GM11168 (cell line): Measurements from ENCODE around the gene FAM90A26.
"Not testable (repeated sequence)": the region's sequence is repeated elsewhere in the genome, so short reads cannot be mapped to it uniquely, and the experiment has no call there.

Source experiments
- in situ Hi-C: fragments of 300-500 bp; cut with MboI; formaldehyde crosslinking; loops from one replicate; pipeline ENCODE4 v1.12.0; 2022; ENCODE audit warnings: low sequenced_read_pairs; ENCODE audit not compliant: unreplicated experiment

The FAM90A26 gene, protein sequence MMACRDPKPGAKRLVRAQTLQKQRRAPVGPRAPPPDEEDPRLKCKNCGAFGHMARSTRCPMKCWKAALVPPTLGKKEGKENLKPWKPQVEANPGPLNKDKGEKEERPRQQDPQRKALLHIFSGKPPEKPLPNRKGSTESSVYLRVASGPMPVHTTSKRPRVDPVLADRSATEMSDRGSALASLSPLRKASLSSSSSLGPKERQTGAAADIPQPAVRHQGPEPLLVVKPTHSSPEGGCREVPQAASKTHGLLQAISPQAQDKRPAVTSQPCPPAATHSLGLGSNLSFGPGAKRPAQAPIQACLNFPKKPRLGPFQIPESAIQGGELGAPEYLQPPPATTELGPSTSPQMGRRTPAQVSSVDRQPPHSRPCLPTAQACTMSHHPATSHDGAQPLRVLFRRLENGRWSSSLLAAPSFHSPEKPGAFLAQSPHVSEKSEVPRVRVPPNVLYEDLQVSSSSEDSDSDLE

GRCh38 chr4:9169791-9170459 lies at the start of gene FAM90A26:
TSS of gene FAM90A26 (plus strand) at chr4:9170409. CDS start at chr4:9173173, 2,764 bp downstream.
- in situ Hi-C loops, result not testable (repeated sequence)

DNA sequence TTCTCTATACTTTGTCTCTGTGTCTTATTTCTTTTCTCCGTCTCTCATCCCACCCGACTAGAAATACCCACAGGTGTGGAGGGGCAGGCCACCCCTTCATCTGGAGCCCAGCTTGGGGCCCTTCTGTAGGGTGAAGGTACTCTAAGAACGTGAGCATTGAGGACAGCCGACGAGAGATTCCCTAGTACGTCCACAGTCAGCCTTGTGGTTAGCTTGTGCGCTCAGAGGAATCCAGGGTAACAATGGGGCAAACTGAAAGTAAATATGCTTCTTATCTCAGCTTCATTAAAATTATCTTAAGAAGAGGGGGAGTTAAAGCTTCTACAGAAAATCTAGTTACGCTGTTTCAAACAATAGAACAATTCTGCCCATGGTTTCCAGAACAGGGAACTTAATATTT lies 47.5 kb upstream of the FAM90A26 start:
- in situ Hi-C loops, result not testable (repeated sequence)

DNA sequence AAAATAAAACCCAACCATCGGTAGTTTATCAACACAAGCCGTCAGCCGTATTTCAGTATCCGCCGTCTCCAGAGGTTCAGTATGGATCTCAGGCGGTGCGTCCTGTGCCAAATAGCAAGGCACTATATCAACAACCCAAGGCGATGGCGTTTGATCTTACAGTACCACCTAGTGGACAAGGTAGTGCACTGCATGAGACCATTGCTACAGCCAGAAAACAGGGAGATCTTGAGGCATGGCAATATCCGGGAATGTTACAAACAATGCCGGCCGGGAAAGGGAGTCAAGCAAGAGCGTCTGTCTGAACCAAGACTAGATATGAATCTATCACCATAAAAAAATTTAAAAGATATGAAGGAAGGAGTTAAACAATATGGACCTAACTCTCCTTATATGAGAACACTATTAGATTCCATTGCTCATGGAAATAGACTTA lies 46.6 kb upstream of the FAM90A26 start:
- in situ Hi-C loops, result not testable (repeated sequence)

DNA sequence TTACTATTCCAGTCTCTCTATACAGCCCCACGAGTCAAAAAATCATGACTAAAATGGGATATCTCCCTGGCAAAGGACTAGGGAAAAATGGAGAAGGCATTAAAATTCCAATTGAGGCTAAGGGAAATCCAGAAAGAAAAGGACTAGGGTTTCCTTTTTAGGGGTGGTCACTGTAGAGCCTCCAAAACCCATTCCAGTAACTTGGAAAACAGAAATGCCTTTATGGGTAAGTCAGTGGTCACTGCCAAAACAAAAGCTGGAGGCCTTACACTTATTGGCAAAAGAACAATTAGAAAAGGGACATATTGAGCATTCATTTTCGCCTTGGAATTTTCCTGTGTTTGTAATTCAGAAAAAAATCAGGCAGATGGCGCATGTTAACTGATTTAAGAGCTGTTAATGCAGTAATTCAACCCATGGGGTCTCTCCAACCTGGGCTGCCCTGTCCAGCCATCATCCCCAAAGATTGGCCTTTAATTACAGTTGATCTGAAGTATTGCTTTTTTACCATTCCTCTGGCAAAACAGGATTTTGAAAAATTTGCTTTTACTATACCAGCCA lies 44.5 kb upstream of the FAM90A26 start:
- in situ Hi-C loops, result loop anchor here (25.0 kb wide), 2 partner anchors 137 to 237 kb away; partner anchors contain the start of genes USP17L19, USP17L20, USP17L21 and USP17L22

DNA sequence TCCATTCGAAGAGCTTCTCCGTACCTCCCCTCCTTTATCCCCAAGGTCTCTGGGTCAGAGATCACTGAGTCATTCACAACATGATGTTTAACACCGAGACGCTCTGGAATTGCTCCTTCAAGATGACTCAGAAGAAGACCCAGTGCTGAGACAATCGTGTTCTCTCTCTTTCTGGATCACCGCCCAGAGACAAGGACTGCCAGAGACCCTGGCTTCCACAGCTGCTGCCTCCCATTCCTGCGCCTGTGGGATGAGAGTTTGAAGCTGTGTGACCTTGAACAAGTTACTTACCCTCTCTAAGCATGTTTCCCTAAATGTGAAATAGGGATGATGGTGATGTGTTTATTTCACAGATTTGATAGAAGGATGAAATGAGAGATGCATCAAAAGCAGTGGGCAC lies 38.8 kb upstream of the FAM90A26 start:
- in situ Hi-C loops, result loop anchor here (25.0 kb wide), 2 partner anchors 131 to 231 kb away; partner anchors contain the start of genes USP17L19, USP17L20, USP17L21 and USP17L22

DNA sequence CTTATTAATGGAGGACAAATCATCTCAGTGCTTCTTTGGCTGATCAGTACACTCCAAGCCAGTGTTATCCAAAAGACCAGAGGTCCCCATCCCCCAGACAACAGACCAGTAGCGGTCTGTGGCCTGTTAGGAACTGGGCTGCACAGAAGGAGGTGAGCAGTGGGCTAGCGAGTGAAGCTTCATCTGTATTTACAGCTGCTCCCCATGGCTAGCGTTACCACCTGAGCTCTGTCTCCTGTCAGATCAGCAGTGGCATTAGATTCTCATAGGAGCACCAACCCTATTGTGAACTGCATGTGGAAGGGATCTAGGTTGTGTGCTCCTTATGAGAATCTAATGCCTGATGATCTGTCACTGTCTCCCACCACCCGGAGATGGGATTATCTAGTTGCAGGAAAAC lies 37.4 kb upstream of the FAM90A26 start:
- in situ Hi-C loops, result loop anchor here (25.0 kb wide), 2 partner anchors 129 to 229 kb away; partner anchors contain the start of genes USP17L19, USP17L20, USP17L21 and USP17L22

- in situ Hi-C loops, result loop anchor here (25.0 kb wide), 2 partner anchors 128 to 228 kb away; partner anchors contain the start of genes USP17L19, USP17L20, USP17L21 and USP17L22
Observed at GRCh38 chr4:9134011-9134410, 36.2 kb upstream of the FAM90A26 start.

DNA sequence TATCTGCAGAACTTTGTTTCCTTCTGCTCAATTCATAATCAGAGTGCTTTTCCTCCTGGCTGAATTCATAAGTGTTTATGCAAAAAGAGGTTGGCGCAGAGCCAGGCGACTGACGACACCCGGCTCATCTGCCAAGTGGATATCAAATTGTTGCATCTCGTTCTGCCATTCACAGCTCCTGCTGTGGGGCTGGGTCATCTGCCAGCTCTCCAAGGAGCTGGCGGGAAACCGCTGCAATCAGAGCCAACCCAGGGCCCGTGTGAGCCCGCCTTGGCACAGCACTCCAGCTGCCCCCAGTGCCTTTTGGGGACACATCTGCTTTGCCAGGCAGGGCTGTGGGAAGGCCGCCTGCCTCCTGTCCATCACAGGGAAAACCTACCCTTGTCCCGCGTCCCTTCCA lies 35.7 kb upstream of the FAM90A26 start:
- in situ Hi-C loops, result loop anchor here (25.0 kb wide), 2 partner anchors 128 to 228 kb away; partner anchors contain the start of genes USP17L19, USP17L20, USP17L21 and USP17L22

- in situ Hi-C loops, result loop anchor here (10.0 to 25.0 kb wide), 3 partner anchors 121 to 544 kb away; partner anchors contain the start of genes USP17L19, USP17L20, USP17L21 and USP17L22
Observed at GRCh38 chr4:9141050-9141449, 29.2 kb upstream of the FAM90A26 start.

DNA sequence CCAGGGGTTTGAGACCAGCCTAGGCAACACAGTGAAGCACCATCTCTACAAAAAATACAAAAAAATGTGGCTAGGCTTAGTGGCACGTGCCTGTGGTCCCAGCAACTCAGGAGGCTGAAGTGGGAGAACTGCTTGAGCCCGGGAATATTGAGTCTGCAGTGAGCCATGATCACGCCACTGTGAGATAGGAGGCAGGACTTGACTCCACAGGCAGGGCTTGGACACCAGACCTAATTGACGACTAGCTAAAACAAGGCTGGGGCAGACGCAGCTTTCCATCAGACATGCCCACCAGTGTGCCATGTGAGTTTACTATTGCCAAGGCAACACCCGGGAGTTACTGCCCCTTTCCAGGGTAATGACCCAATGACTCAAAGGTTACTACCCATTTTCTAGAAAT lies 27.4 kb upstream of the FAM90A26 start:
- in situ Hi-C loops, result loop anchor here (10.0 to 25.0 kb wide), 3 partner anchors 120 to 542 kb away; partner anchors contain the start of genes USP17L19, USP17L20, USP17L21 and USP17L22

DNA sequence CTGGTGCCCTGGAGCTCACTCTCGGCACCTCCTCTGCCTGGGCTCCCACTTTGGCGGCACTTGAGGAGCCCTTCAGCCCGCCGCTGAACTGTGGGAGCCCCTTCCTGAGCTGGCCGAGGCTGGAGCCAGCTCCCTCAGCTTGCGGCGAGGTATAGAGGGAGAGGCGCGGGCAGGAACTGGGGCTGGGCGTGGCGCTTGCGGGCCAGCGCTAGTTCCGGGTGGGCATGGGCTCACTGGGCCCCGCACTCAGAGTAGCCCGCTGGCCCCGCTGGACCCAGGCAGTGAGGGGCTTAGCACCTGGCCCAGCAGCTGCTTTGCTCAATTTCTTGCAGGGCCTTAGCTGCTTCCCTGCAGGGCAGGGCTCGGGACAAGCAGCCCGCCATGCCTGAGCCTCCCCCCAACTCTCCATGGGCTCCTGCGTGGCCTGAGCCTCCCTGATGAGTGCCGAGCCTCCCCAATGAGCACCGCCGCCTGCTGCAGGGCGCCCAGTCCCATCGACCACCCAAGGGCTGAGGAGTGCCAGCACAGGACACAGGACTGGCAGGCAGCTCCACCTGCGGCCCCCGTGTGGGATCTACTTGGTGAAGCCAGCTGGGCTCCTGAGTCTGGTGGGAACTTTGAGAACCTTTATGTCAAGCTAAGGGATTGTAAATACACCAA lies 26.7 kb upstream of the FAM90A26 start:
- in situ Hi-C loops, result loop anchor here (10.0 to 25.0 kb wide), 3 partner anchors 119 to 541 kb away; partner anchors contain the start of genes USP17L19, USP17L20, USP17L21 and USP17L22

- in situ Hi-C loops, result loop anchor here (10.0 to 25.0 kb wide), 3 partner anchors 115 to 538 kb away; partner anchors contain the start of genes USP17L19, USP17L20, USP17L21 and USP17L22
Observed at GRCh38 chr4:9146967-9147366, 23.2 kb upstream of the FAM90A26 start.

DNA sequence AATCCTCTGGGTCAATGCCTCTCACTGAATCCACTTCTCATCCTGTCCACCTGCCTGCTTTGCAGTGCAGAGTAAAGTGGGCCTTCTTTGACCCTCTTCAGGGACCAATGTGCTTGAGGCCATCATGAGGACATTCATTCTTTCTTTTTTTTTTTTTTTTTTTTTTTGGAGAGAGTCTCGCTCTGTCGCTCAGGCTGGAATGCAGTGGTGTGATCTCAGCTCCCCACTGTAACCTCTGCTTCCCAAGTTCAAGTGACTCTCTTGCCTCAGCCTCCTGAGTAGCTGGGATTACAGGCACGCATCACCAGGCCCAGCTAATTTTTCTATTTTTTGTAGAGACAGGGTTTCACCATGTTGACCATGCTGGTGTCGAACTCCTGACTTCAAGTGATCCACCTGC lies 22.8 kb upstream of the FAM90A26 start:
- in situ Hi-C loops, result loop anchor here (10.0 to 25.0 kb wide), 3 partner anchors 115 to 537 kb away; partner anchors contain the start of genes USP17L19, USP17L20, USP17L21 and USP17L22

- in situ Hi-C loops, result loop anchor here (10.0 to 25.0 kb wide), 3 partner anchors 113 to 536 kb away; partner anchors contain the start of genes USP17L19, USP17L20, USP17L21 and USP17L22
Observed at GRCh38 chr4:9148611-9149409, 21.4 kb upstream of the FAM90A26 start.

DNA sequence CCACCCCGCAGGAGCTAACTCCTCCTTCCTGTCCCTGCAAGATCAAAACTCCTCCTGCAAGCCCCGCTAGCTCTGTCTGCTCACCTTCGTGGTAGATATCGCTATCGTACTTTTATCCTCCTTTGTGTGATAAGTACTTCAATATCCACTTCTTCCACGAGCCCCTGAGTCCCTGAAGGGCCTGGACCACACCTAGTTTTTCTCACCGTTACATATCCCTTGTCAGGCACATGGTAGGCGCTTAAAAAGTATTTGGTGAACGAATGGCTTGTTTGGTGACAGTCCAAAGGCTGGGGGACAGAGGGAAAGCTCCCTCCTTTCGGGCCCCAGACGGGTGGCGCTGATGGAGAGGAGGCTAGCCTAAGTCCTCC lies 18.4 kb upstream of the FAM90A26 start:
- in situ Hi-C loops, result not testable (repeated sequence)

- in situ Hi-C loops, result not testable (repeated sequence)
Observed at GRCh38 chr4:9152180-9153007, 17.8 kb upstream of the FAM90A26 start.

GRCh38 chr4:9153008-9153570 lies 17.1 kb upstream of the FAM90A26 start:
- in situ Hi-C loops, result not testable (repeated sequence)
